ENCODE results near the gene FNBP1.

The FNBP1 gene

DNA sequence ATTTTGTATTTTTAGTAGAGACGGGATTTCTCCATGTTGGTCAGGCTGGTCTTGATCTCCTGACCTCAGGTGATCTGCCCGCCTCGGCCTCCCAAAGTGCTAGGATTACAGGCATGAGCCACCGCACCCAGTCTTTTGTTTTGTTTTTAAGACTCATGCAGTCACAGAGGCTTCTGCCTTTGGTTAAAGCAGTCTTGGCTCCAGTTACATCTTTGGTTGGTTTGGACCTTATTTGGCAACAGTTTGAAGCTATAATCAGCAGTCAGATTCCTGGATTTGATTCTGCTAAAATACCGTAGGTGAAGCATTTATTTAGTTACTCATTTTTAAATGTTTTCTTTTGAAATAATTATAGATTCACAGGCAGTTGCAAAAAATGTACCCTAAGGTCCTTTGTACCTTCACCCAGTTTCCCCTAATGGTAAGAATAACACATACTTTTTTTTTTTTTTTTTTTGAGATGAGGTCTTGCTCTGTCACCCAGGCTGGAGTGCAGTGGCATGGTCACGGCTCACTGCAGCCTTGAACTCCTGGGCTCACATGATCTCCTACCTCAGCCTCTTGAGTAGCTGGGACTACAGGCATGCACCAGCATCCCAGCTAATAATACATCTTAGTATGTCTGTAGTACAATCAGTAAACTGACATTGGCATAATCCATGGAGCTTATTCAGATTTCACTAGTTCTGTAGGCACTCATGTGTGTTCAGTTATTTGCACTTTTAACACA lies 192.0 kb downstream of the FNBP1 start:
- no peak for DNase-seq

DNA sequence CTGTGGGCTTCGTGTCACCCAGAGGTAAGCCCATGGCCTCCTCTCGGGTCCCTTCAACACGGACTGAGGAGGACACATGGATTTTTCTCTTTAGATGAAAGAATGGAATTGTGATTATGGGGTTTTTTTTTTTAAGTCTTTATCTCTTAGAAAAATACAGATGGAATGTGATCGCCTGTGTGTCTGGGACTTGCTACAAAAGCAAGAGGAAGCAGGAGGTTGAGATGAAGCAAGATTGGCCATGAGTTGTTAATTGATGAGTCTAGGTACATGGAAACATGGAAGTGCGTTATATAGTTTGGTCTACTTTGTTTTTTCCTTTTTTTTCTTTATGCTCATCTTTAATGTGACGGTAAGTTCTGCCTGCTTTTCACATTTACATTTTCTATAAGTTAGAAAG lies 193.1 kb downstream of the FNBP1 start:
- peak; percentile 4 for DNase-seq

- DNase-seq = no peak
Observed at GRCh38 chr9:129848712-129849441, 194.1 kb downstream of the FNBP1 start.

DNA sequence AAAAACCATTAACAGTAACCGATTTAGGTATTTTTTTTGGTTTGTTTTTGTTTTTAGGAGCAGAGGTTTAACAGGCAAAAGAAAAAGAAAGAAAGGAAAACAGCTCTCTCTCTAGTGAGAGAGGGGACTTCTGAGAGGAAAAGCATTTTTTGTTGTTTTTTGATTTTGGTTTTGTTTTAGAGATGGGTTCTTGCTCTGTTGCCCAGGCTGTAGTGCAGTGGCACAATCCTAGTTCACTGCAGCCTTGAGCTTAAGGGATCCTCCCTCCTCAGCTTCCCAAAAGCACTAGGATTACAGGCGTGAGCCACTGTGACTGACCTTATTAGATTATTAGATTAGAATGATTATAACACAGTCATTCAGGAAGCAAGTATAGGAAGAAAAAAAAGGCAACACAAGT lies 197.6 kb downstream of the FNBP1 start:
- DNase-seq = no peak

GRCh38 chr9:129841071-129841470 lies 201.9 kb downstream of the FNBP1 start:
- no peak for DNase-seq

DNA sequence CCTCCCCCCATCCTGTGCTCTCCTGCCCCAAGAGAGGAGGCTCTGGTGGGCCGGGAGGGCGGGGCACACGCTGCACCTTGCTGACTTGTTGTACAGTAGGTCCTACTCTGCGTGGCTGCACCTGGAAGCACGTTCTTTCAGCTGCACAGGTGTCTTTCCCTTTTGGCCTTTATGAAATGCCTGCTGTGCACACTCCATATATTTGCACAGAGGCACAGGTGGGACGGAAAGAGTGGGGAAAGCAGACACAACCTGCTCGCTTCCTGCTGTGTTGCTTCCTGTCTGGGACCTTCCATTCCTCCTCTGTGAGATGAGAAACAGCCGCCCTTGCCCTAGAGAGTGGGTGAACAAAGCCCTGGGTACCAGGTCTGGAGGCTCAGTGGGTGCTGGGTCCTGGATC lies 203.0 kb downstream of the FNBP1 start:
- DNase-seq = no peak

- no peak for DNase-seq
Observed at GRCh38 chr9:129839324-129840023, 203.5 kb downstream of the FNBP1 start.

DNA sequence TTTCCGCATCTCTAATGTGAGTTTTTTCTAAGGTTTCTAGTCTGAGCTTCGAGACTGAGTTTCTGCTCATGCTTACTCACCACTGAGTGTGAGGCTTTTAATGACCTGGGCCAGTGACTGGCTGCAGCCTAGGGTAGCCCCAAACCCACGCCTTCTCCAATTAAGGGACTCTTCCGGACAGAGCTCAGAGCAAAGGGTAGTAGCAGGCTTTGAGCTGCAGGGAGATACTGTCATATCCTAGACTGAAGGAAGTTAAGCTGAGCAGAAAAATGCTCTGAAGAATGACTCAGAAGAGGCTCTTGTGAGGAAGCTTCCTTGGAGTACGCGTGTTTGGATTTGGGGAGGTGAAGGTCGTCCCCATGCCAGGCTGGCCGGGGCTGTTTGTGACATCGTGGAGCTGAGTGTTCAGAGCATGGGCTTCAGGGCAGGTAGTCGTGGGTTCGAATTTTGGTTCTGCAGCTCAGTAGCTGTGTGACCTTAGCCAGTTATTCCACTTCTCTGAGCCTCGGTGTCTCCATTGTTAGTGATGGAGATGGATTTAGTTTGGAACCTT lies 204.2 kb downstream of the FNBP1 start:
- peak; percentile 73 for DNase-seq

Measured in MV-4-11 (cell line).